ENCODE results near the gene ITGB2.
A peak's percentile ranks its signal among the peaks of the same experiment; 100 is the strongest.

The ITGB2 gene

DNA sequence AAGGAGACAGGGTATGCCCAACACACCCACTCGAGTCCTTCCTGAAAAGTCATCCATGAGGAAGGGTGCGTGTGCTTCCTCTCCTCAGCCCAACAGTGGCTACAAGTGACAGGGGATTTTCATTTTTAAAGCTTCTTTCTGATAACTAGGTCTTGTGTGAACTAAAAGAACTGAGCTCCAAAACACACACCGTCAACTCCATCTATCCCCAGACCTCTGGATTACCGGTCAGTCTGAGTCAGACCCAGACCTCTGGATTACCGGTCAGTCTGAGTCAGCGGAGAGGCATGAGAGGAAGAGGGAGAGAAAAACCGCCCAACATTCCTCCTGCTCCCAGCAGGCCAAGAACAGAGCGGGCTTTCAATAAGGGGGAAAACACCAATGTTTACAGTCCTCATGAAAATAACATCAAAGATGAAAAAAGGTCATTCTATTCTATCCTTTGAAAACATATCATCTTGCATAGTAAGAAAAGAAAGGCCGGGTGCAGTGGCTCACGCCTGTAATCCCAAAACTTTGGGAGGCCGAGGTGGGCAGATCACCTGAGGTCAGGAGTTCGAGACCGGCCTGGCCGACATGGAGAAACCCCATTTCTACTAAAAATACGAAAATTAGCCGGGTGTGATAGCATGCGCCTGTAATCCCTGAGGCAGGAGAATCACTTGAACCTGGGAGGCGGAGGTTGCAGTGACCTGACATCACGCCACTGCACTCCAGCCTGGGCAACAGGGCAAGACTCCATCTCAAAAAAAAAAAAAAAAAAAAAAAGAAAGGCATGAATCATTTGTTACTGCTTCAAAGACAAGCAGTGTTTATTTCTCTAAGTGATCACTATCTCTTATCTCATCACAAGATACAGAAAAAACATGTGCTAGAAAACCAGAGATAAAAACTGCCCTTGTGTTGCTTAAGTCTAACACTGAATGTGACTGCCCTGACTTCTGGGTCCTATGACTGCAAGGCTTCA, 50.6 kb downstream of the ITGB2 start:
- TF ChIP-seq, protein P1, sequence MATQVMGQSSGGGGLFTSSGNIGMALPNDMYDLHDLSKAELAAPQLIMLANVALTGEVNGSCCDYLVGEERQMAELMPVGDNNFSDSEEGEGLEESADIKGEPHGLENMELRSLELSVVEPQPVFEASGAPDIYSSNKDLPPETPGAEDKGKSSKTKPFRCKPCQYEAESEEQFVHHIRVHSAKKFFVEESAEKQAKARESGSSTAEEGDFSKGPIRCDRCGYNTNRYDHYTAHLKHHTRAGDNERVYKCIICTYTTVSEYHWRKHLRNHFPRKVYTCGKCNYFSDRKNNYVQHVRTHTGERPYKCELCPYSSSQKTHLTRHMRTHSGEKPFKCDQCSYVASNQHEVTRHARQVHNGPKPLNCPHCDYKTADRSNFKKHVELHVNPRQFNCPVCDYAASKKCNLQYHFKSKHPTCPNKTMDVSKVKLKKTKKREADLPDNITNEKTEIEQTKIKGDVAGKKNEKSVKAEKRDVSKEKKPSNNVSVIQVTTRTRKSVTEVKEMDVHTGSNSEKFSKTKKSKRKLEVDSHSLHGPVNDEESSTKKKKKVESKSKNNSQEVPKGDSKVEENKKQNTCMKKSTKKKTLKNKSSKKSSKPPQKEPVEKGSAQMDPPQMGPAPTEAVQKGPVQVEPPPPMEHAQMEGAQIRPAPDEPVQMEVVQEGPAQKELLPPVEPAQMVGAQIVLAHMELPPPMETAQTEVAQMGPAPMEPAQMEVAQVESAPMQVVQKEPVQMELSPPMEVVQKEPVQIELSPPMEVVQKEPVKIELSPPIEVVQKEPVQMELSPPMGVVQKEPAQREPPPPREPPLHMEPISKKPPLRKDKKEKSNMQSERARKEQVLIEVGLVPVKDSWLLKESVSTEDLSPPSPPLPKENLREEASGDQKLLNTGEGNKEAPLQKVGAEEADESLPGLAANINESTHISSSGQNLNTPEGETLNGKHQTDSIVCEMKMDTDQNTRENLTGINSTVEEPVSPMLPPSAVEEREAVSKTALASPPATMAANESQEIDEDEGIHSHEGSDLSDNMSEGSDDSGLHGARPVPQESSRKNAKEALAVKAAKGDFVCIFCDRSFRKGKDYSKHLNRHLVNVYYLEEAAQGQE (IDR thresholded peaks at IDR 0.05; ENCODE audit: low read depth), result no peak
- 0 out of 2 replicates have a peak, but pooled peaks have one; percentile 34 for TF ChIP-seq TCF12 (IDR thresholded peaks at IDR 0.05; ENCODE audit: low read depth)
- no peak for TF ChIP-seq CREB1 (IDR thresholded peaks at IDR 0.05; ENCODE audit: low read depth)
- TF ChIP-seq EGR1 (IDR thresholded peaks at IDR 0.05), result no peak
- TF ChIP-seq TEAD4 (IDR thresholded peaks at IDR 0.05), result peak; percentile 88
- no peak for TF ChIP-seq TAF1 (IDR thresholded peaks at IDR 0.05; ENCODE audit: low read depth)
- TF ChIP-seq ZBTB7A (IDR thresholded peaks at IDR 0.05; ENCODE audit: low read depth), result no peak
- peak; percentile 34; the same call in 1 of the 2 replicates for TF ChIP-seq EP300 (IDR thresholded peaks at IDR 0.05; ENCODE audit: borderline replicate concordance)
- peak; percentile 7; the same call in 1 of the 2 replicates for TF ChIP-seq RAD21 (IDR thresholded peaks at IDR 0.05; ENCODE audit: low read depth)

DNA sequence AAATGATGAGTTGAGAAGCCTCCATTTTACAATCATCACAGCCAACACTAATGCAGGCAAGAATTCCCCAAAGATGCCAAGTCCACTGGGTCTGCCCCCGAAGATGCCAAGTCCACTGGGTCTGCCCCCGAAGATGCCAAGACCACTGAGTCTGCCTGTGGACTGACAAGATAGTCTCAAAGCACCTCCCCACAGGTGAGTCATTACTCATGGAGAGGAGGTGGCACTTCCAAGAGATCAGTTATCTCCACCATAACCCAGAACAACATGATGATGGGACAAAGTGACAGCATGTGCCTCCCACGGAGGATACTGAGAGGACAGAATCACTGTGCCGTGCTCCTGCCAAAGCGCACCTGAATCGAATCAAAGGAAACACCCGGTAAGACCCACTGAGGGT, 52.0 kb downstream of the ITGB2 start:
- TF ChIP-seq YY1 (IDR thresholded peaks at IDR 0.05; ENCODE audit: low read depth) (no peak), ZBTB7A (IDR thresholded peaks at IDR 0.05; ENCODE audit: low read depth) (no peak), CREB1 (IDR thresholded peaks at IDR 0.05; ENCODE audit: low read depth) (no peak), CEBPB (IDR thresholded peaks at IDR 0.05) (no peak), NFIC (IDR thresholded peaks at IDR 0.05) (no peak), RAD21 (IDR thresholded peaks at IDR 0.05; ENCODE audit: low read depth) (no peak), TEAD4 (IDR thresholded peaks at IDR 0.05) (no peak), FOXM1 (IDR thresholded peaks at IDR 0.05; ENCODE audit: borderline replicate concordance, low read depth) (no peak), EP300 (IDR thresholded peaks at IDR 0.05; ENCODE audit: borderline replicate concordance) (no peak), TCF12 (IDR thresholded peaks at IDR 0.05; ENCODE audit: low read depth) (no peak), TAF1 (IDR thresholded peaks at IDR 0.05; ENCODE audit: low read depth) (no peak), EGR1 (IDR thresholded peaks at IDR 0.05) (no peak)
- TF ChIP-seq, protein P2, sequence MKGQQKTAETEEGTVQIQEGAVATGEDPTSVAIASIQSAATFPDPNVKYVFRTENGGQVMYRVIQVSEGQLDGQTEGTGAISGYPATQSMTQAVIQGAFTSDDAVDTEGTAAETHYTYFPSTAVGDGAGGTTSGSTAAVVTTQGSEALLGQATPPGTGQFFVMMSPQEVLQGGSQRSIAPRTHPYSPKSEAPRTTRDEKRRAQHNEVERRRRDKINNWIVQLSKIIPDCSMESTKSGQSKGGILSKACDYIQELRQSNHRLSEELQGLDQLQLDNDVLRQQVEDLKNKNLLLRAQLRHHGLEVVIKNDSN (IDR thresholded peaks at IDR 0.05), result no peak
- TF ChIP-seq, protein P1 (IDR thresholded peaks at IDR 0.05; ENCODE audit: low read depth), result no peak
- TF ChIP-seq, protein P3, sequence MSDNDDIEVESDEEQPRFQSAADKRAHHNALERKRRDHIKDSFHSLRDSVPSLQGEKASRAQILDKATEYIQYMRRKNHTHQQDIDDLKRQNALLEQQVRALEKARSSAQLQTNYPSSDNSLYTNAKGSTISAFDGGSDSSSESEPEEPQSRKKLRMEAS (IDR thresholded peaks at IDR 0.05), result no peak

DNA sequence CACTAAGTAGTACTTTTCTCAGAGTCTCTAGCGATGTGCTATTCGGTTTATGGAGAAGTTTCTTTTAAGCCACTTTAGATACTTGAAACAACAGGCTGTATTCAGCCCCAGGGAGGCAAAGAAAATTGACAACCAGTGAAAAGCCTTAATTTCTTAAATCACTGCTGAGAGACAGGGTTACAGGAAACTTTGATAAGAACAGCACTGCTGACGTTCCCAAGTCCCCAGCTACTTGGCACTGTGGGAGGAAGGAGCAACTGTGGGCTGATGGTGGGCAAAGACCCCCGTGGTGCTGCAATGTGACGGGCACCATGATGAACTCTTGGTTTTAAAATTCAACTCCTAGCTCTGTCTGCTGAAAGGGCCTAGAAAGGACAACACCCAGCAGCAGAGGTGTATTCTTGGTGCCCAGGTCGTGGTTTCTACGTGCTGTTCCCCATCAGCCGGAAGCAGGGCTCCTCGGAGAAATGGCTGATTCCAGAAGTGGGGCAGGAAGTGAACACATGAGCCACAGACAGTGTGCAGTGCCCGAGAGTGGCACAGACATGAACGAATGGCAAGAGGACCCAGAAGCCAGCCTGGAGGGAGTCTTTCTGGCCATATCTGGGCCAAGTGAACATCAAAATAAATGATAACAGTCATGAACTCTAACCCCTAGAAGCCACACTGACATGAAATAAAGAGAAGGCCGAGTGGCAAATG, 52.5 kb downstream of the ITGB2 start:
- TF ChIP-seq TAF1 (IDR thresholded peaks at IDR 0.05; ENCODE audit: low read depth) (no peak), EP300 (IDR thresholded peaks at IDR 0.05; ENCODE audit: borderline replicate concordance) (no peak), FOXM1 (IDR thresholded peaks at IDR 0.05; ENCODE audit: borderline replicate concordance, low read depth) (no peak), RAD21 (IDR thresholded peaks at IDR 0.05; ENCODE audit: low read depth) (no peak), NFIC (IDR thresholded peaks at IDR 0.05) (no peak), ZBTB7A (IDR thresholded peaks at IDR 0.05; ENCODE audit: low read depth) (no peak), CEBPB (IDR thresholded peaks at IDR 0.05) (no peak), EGR1 (IDR thresholded peaks at IDR 0.05) (no peak), TEAD4 (IDR thresholded peaks at IDR 0.05) (no peak)
- TF ChIP-seq, protein P3 (IDR thresholded peaks at IDR 0.05), result no peak
- TF ChIP-seq, protein P1 (IDR thresholded peaks at IDR 0.05; ENCODE audit: low read depth), result no peak

DNA sequence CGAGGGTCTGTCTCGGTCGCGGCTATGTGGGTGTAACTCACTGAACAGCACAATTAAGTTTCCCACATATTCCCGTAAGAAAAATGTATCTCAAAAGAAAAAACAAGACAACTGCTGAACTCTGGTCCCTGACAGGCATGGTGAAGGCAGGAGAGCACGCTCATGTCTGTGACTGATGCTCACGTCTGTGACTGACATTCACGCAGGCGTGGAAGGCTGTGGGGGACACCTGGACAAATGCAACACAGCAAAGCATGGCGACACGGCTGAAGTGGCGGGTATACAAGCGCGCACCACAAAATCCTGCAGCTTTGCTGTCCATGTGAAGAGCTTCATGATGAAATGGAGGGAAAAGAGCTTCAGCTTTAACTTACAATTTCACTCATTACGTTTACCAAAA, 53.2 kb downstream of the ITGB2 start:
- TF ChIP-seq TCF12 (IDR thresholded peaks at IDR 0.05; ENCODE audit: low read depth) (no peak), TAF1 (IDR thresholded peaks at IDR 0.05; ENCODE audit: low read depth) (no peak), ZBTB7A (IDR thresholded peaks at IDR 0.05; ENCODE audit: low read depth) (no peak), NFIC (IDR thresholded peaks at IDR 0.05) (no peak), RAD21 (IDR thresholded peaks at IDR 0.05; ENCODE audit: low read depth) (no peak), EP300 (IDR thresholded peaks at IDR 0.05; ENCODE audit: borderline replicate concordance) (no peak), CREB1 (IDR thresholded peaks at IDR 0.05; ENCODE audit: low read depth) (no peak), FOXM1 (IDR thresholded peaks at IDR 0.05; ENCODE audit: borderline replicate concordance, low read depth) (no peak), CEBPB (IDR thresholded peaks at IDR 0.05) (no peak), YY1 (IDR thresholded peaks at IDR 0.05; ENCODE audit: low read depth) (no peak), TEAD4 (IDR thresholded peaks at IDR 0.05) (no peak), EGR1 (IDR thresholded peaks at IDR 0.05) (no peak)
- TF ChIP-seq, protein P2 (IDR thresholded peaks at IDR 0.05), result no peak
- TF ChIP-seq, protein P1 (IDR thresholded peaks at IDR 0.05; ENCODE audit: low read depth), result no peak
- TF ChIP-seq, protein P3 (IDR thresholded peaks at IDR 0.05), result no peak

Data from Ishikawa (cell line).